ENCODE data around the gene GALNT9. TPM values are rescaled to one million over a fixed set of nuclear protein-coding genes. Genes with fewer than 3 reads are reported as not detected.

GALNT9 gene
- total RNA-seq, 2 experiments from 2014 or later: not detected

DNA sequence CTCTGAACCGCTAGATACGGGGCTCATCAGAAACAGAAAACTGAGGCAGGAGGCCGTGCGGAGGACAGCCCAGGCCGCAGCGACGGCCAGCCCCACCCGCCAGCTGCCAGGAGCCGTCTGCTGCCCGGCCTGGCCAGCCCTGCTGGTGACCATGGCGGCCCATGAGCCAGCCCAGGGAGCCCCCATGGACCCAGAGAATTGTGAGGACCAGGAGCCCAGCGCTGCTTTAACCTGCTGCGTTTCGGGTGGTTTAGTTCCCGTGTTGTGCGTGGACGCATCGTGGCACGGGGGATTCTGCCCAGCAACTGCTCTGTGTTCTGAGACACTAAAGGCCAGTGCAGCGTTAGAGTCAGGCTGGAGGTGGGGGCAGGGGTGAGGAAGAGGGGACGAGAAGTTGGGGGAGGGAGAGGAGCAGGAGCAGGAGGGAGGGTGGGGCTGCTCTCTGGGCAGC, 140.9 kb downstream of the GALNT9 start:
- CTCF ChIA-PET: interaction anchor here (1.3 kb wide), 3 partner anchors 9 to 41 kb away, joined by 3 to 5 read pairs (median 4); no protein-coding TSS in a partner anchor
- Mint-ChIP-seq H3K36me3 (ENCODE audit: low read depth) (peaks cover 25% of the 10 kb centered on the region), H3K4me3 (peak overlapping the region; percentile 90), H3K4me1 (peaks cover 38% of the 10 kb centered on the region), H3K9me3 (peaks cover 7% of the 10 kb centered on the region), H3K27ac (peak overlapping the region; percentile 69), H3K27me3 (peaks cover 4% of the 10 kb centered on the region)
- POLR2A ChIA-PET: no interaction called here
- no peak for DNase-seq

DNA sequence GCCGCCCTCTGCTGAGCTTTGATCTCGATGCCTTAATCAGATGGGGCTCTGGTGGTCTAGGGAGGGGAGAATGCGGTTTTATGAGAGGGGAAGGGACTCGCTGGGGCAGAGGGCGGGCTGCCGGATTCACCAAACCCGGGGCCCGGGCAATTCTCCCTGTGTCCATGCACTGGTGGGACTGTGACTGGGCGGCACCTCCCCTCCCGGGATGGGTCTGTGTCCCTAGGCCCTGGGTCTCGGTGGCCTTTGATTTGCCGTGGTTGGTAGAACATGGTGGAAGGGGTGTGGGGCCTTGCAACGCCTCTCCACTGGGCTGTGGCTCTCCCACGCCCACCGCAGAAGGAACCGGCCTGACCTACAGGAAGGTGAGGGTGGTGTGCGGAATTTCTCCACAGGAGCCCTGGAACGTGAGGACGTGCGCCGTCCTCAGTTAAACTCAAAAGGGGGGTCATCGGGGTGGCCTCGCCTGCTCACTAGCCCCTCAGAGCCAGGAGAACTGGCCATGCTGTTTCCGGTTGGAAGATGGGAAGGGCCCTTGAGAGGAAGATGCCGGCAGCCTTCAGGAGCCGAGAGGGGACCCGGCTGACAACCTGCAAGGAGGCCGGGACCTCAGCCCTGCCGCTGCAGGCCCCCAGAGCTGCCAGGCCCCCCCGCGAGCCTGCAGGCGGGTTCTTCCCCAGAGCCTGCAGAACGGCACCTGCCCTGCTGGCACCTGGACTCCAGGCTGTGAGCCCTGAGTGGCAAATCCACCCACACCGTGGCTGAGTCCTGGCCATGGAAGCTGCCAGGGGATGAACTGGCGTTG, 141.5 kb downstream of the GALNT9 start:
- peaks cover 38% of the 10 kb centered on the region for H3K4me1 Mint-ChIP-seq
- POLR2A ChIA-PET: interaction anchor here (1.1 kb wide), 1 partner anchor 10 kb away, joined by 5 read pairs; no protein-coding TSS in a partner anchor
- H3K27ac Mint-ChIP-seq: peak overlapping the region; percentile 5

DNA sequence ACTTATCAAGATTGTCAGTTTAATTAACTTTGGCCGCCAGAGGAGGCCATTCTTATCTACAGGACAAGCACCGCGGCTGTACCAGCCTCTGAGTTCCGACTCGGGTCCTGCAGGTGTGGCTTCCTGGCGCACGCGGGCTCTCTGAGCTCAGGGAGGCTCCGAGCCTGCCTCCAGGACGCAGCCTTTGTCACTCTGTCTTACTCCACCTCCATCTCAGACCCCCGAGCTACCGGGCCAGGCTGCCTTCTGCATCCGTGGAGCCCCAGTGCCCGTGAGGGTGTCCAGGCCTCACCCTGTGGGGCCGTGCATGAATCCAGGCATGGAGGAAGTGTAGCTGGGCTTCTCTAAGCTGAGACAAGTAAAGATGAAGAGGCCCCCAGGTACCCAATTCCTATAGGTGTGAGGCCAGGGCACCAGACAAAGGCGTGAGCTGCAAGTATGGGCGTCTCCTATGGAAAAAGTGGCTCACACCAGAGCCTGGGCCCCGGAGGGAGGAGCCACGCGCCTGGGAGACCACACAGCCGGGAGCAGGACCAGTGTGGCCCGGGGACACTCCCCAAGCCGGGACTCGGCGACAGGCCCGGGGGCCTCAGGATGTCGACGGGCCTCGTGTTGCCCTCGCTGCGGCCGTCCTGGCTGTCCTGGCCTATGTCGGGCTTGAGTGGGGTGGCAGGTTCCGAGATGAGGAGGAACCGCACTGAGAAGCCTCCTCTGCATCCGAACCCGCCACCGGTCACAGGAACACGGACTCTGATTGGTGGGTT, 142.3 kb downstream of the GALNT9 start:
- Mint-ChIP-seq H3K36me3 (ENCODE audit: low read depth) (peaks cover 26% of the 10 kb centered on the region), H3K4me1 (peaks cover 38% of the 10 kb centered on the region), H3K27me3 (peaks cover 4% of the 10 kb centered on the region), H3K4me3 (peak overlapping the region; percentile 52), H3K9me3 (peaks cover 2% of the 10 kb centered on the region), H3K27ac (peak overlapping the region; percentile 94)
- CTCF ChIA-PET: interaction anchor here (1.1 to 1.6 kb wide), 2 partner anchors 12 to 25 kb away, joined by 3 to 5 read pairs; no protein-coding TSS in a partner anchor
- no peak for DNase-seq
- POLR2A ChIA-PET: interaction anchor here (1.1 kb wide), 1 partner anchor 9 kb away, joined by 5 read pairs; no protein-coding TSS in a partner anchor

More for the DNA sequence above, 141.5 kb downstream of the GALNT9 start:
- CTCF ChIA-PET: interaction anchor here (1.1 to 1.6 kb wide), 3 partner anchors 9 to 26 kb away, joined by 3 to 5 read pairs (median 4); no protein-coding TSS in a partner anchor
- Mint-ChIP-seq H3K27me3 (peaks cover 4% of the 10 kb centered on the region), H3K4me3 (peak overlapping the region; percentile 90), H3K9me3 (peaks cover 2% of the 10 kb centered on the region), H3K36me3 (ENCODE audit: low read depth) (peaks cover 25% of the 10 kb centered on the region)
- DNase-seq: no peak

GRCh38 chr12:132186208-132186856, 143.1 kb downstream of the GALNT9 start:
- peak overlapping the region; percentile 94 for H3K27ac Mint-ChIP-seq
- ChIA-PET CTCF (interaction anchor here (0.7 to 1.8 kb wide), 5 partner anchors 8 to 33 kb away, joined by 3 to 8 read pairs (median 3); no protein-coding TSS in a partner anchor), POLR2A (interaction anchor here (1.1 kb wide), 1 partner anchor 8 kb away, joined by 5 read pairs; no protein-coding TSS in a partner anchor)
- H3K27me3 Mint-ChIP-seq: peaks cover 4% of the 10 kb centered on the region
- peaks cover 39% of the 10 kb centered on the region for H3K4me1 Mint-ChIP-seq
- H3K36me3 Mint-ChIP-seq (ENCODE audit: low read depth): peaks cover 26% of the 10 kb centered on the region
- peak overlapping the region; percentile 49 for H3K4me3 Mint-ChIP-seq
- H3K9me3 Mint-ChIP-seq: peaks cover 3% of the 10 kb centered on the region
- no peak for DNase-seq

- Mint-ChIP-seq H3K27me3 (peaks cover 4% of the 10 kb centered on the region), H3K4me1 (peaks cover 43% of the 10 kb centered on the region), H3K36me3 (ENCODE audit: low read depth) (peaks cover 26% of the 10 kb centered on the region), H3K9me3 (peaks cover 5% of the 10 kb centered on the region), H3K4me3 (peak overlapping the region; percentile 49), H3K27ac (peak overlapping the region; percentile 94)
- peak; percentile 56 for DNase-seq
- ChIA-PET POLR2A (no interaction called here), CTCF (interaction anchor here (0.7 to 1.8 kb wide), 4 partner anchors 9 to 32 kb away, joined by 3 to 8 read pairs (median 4); no protein-coding TSS in a partner anchor)
These were observed 143.7 kb downstream of the GALNT9 start for GRCh38 chr12:132185705-132186104.

DNA sequence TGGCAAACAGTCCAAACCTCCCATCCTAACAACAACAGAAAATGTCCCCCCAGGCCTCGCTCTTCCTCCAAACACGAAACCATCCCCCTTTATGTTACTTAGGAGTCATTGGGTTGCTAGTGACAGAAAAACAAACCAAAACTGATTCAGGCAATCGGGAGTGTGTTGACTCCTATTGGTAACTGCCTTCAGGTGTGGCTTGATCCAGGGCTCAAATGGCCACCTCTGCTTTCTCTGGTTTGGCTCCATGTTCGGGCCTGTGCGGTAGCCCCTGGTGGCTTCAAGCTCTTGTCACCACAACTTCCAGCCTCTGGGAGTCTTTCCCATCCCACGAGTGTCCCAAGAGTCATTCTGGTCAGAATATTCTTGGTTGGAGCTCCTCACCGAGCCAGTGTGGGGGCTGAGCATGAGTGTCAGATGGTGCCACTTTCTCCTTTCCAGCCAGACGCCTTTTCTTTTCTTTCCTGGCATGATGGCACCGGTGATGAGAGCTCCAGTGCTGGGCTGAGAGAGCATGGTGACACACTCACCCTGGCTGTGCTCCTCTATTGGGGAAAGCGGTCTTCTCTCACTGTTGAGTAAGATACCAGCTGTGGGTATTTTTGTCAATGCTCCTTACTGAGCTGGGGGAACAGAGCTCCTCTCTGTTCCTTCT, 146.6 kb downstream of the GALNT9 start:
- POLR2A ChIA-PET: no interaction called here
- H3K4me1 Mint-ChIP-seq: peaks cover 56% of the 10 kb centered on the region

GRCh38 chr12:132182206-132182710, 147.1 kb downstream of the GALNT9 start:
- POLR2A ChIA-PET: no interaction called here
- Mint-ChIP-seq H3K36me3 (ENCODE audit: low read depth) (peaks cover 18% of the 10 kb centered on the region), H3K9me3 (peaks cover 5% of the 10 kb centered on the region), H3K4me1 (peaks cover 52% of the 10 kb centered on the region), H3K27ac (no peak overlapping the region), H3K27me3 (peaks cover 4% of the 10 kb centered on the region), H3K4me3 (no peak overlapping the region)
- CTCF ChIA-PET: interaction anchor here (1.2 to 1.5 kb wide), 2 partner anchors 11 to 29 kb away, joined by 3 to 4 read pairs; no protein-coding TSS in a partner anchor
- no peak for DNase-seq

More for the DNA sequence above, 146.6 kb downstream of the GALNT9 start:
- Mint-ChIP-seq H3K9me3 (peaks cover 5% of the 10 kb centered on the region), H3K4me3 (no peak overlapping the region), H3K36me3 (ENCODE audit: low read depth) (peaks cover 22% of the 10 kb centered on the region), H3K27ac (no peak overlapping the region), H3K27me3 (peaks cover 4% of the 10 kb centered on the region)
- CTCF ChIA-PET: interaction anchor here (1.2 to 1.5 kb wide), 2 partner anchors 12 to 29 kb away, joined by 3 to 4 read pairs; no protein-coding TSS in a partner anchor
- no peak for DNase-seq

DNA sequence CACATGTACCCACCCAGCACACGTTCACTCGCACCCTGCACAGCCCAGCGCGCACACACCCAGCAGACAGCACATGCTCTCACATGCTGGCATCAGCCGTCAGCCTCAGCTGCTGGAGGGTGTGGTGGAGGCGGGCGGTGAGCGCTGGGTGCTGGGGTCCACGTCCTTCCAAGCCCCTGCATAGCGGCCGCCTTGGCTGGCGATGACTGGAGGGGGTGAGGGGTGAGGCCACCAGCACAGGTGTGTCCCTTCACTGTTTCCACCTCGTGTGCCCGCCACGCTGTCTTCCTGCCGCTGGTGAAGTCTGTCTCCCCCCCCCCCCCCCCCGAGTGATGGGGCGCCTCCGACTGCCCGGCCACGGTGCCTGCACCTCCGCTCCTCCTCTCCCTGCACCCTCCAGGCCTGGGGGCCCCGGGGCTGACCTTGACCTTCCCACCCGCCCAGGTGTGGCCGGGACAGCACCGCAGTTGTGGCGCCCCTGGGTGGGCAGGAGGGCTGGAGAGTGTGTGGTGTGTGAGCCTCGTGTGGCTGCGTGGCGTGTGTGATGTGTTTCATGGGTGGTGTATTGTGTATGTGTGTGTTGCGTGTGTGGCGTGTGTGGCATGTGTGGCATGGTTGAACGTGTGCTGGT, 147.7 kb downstream of the GALNT9 start:
- H3K36me3 Mint-ChIP-seq (ENCODE audit: low read depth): peaks cover 15% of the 10 kb centered on the region
- H3K9me3 Mint-ChIP-seq: peaks cover 5% of the 10 kb centered on the region
- CTCF ChIA-PET: no interaction called here
- peaks cover 4% of the 10 kb centered on the region for H3K27me3 Mint-ChIP-seq
- no peak overlapping the region for H3K4me3 Mint-ChIP-seq
- H3K27ac Mint-ChIP-seq: no peak overlapping the region
- DNase-seq: no peak
- POLR2A ChIA-PET: no interaction called here
- H3K4me1 Mint-ChIP-seq: peaks cover 47% of the 10 kb centered on the region

DNA sequence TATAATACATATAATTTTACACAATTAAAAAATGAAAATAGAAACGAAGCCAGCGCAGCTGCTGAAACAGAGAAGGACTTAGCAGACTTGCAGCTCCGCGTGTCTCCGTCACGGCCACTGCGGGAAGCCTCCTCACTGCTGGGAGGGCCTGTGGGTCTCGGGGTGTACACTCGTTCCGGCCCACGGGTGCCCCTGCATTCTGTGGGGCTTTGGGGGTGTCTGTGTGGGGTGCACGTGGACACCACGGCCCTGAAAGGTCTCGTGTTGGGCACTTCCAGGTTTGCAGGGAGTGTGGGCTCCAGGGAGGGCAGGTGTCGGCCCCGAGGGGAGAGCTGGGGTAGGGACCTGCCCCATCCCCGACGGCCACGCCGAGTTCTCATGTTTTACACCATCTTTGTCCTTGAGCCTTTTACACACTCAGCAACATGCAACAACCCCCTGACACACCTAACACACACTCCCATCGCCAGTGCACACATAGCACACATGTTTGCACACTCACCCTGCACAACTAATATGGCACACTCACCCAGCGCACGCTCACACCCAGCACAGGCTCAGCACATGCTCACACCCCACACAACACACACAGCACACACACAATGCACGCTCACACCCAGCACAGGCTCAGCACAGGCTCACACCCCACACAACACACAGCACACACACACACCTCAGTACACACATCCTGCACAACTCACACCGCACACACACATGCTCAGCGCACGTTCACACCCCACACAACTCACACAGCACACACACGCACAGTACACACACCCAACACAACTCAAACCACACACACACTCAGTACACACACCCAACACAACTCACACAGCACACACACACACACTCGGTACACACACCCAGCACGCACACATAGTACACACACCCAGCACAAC, 148.5 kb downstream of the GALNT9 start:
- no peak overlapping the region for H3K27ac Mint-ChIP-seq
- H3K27me3 Mint-ChIP-seq: peaks cover 4% of the 10 kb centered on the region
- POLR2A ChIA-PET: no interaction called here

DNA sequence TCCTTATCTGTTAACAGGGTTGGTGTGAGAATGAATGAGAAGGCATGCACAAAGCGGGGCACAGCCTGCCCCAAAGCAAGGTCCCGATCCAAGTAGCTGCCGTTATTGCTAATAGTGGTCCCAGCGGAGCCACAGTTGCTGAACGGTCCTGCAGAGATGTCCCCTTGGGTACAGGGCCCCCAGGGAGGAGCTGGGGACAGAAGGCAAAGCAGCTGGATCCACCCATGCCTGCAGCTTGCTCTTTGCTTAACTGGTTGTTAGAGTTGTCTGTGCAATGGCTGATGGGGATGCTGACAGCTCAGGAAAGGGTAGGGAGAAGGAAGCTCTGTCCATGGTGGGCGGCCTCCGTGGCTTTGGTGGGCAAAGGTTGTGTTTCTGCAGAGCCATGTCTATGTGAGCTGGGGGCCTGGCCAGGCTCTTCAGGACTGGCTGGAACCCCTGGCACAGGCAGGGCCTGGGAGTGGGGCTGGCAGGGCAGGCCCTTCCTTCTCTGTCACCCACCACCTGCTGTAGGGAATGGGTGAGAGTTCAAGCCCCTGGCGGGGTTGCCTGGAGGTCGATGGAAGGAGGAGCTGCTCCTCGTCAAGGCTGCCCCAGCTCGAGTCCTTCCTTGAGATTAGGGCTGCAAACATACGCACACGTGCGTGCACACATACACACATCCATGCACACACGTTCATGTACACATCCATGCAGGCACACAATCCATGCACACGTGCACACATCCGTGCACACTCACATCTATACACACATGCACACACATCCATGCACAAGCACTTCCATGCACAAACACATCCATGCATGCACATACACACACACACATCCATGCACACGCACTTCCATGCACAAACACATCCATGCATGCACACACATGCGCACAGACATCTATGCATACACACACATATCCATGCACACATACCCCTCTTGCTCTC, 149.7 kb downstream of the GALNT9 start:
- Mint-ChIP-seq H3K27ac (peak overlapping the region; percentile 92), H3K4me1 (peaks cover 33% of the 10 kb centered on the region), H3K36me3 (ENCODE audit: low read depth) (peaks cover 4% of the 10 kb centered on the region), H3K4me3 (no peak overlapping the region), H3K9me3 (peaks cover 3% of the 10 kb centered on the region), H3K27me3 (peaks cover 4% of the 10 kb centered on the region)
- ChIA-PET CTCF (interaction anchor here (1.2 to 1.5 kb wide), 3 partner anchors 9 to 236 kb away, joined by 3 to 4 read pairs (median 3); no protein-coding TSS in a partner anchor), POLR2A (no interaction called here)
- no peak for DNase-seq

More for the DNA sequence above, 148.5 kb downstream of the GALNT9 start:
- peaks cover 5% of the 10 kb centered on the region for H3K9me3 Mint-ChIP-seq
- peaks cover 39% of the 10 kb centered on the region for H3K4me1 Mint-ChIP-seq
- no peak for DNase-seq
- peaks cover 11% of the 10 kb centered on the region for H3K36me3 Mint-ChIP-seq (ENCODE audit: low read depth)
- no peak overlapping the region for H3K4me3 Mint-ChIP-seq
- CTCF ChIA-PET: no interaction called here

Data from activated CD4-positive, alpha-beta T cell treated with anti-CD3 and anti-CD28 coated beads, Interleukin-2, amount 10 ng/mL, durations not matched to agents 7 days and 5 days (primary cell).